GM21529 (cell line): Measurements from ENCODE around the gene PPP1R15B.
A peak's percentile ranks its signal among the peaks of the same experiment; 100 is the strongest.

Source experiments
- ATAC-seq: cut with Tn5 transposase; IDR thresholded peaks from one replicate; pipeline ENCODE4 v1.9.1; 2021; ENCODE audit not compliant: unreplicated experiment

PPP1R15B gene

GRCh38 chr1:204401730-204402129, 9.9 kb downstream of the PPP1R15B start:
- no peak for ATAC-seq

GRCh38 chr1:204400882-204401510, 10.6 kb downstream of the PPP1R15B start:
- ATAC-seq = no peak

GRCh38 chr1:204398197-204399125, 13.2 kb downstream of the PPP1R15B start:
- ATAC-seq = peak; percentile 90

GRCh38 chr1:204396015-204396583, 15.5 kb downstream of the PPP1R15B start:
- no peak for ATAC-seq

- no peak for ATAC-seq
Observed at GRCh38 chr1:204391629-204392028, 20.0 kb downstream of the PPP1R15B start.

GRCh38 chr1:204390751-204391466, 20.7 kb downstream of the PPP1R15B start:
- ATAC-seq = no peak

- ATAC-seq = no peak
Observed at GRCh38 chr1:204385727-204386126, 25.9 kb downstream of the PPP1R15B start.

GRCh38 chr1:204384636-204385352, 26.8 kb downstream of the PPP1R15B start:
- no peak for ATAC-seq

GRCh38 chr1:204383163-204383904, 28.3 kb downstream of the PPP1R15B start:
- no peak for ATAC-seq

- ATAC-seq = no peak
Observed at GRCh38 chr1:204382714-204383083, 28.9 kb downstream of the PPP1R15B start.

- ATAC-seq = no peak
Observed at GRCh38 chr1:204380293-204380831, 31.3 kb downstream of the PPP1R15B start.

- peak; percentile 49 for ATAC-seq
Observed at GRCh38 chr1:204377800-204378668, 33.6 kb downstream of the PPP1R15B start.

GRCh38 chr1:204376919-204377799, 34.5 kb downstream of the PPP1R15B start:
- ATAC-seq = no peak

GRCh38 chr1:204376465-204376864, 35.2 kb downstream of the PPP1R15B start:
- no peak for ATAC-seq

- ATAC-seq = no peak
Observed at GRCh38 chr1:204373911-204374310, 37.7 kb downstream of the PPP1R15B start.

GRCh38 chr1:204370176-204370575, 41.4 kb downstream of the PPP1R15B start:
- ATAC-seq = no peak

GRCh38 chr1:204368996-204369726, 42.5 kb downstream of the PPP1R15B start:
- ATAC-seq = no peak
